Measurements from ENCODE around the gene MPDU1.
"Not testable (repeated sequence)": the region's sequence is repeated elsewhere in the genome, so short reads cannot be mapped to it uniquely, and the experiment has no call there.

GRCh38 chr17:7597561-7597960 lies 13.9 kb downstream of the MPDU1 start:
- not testable (repeated sequence) for TF ChIP-seq POLR2AphosphoS5 (IDR thresholded peaks at IDR 0.05; ENCODE audit: low read depth, low read length); CTCF (IDR thresholded peaks at IDR 0.05 in 2 of 3, conservative IDR thresholded peaks at IDR 0.05 in 1 of 3; ENCODE audit: borderline replicate concordance in 1 of 3, insufficient read depth in 1 of 3, low read depth in 2 of 3, low read length in 2 of 3); EGR1 (IDR thresholded peaks at IDR 0.05; ENCODE audit: low read depth); POLR2A (IDR thresholded peaks at IDR 0.05; ENCODE audit: borderline replicate concordance, extremely low read depth, insufficient read depth, insufficient read length); CEBPB (IDR thresholded peaks at IDR 0.05; ENCODE audit: low read depth); MAX (IDR thresholded peaks at IDR 0.05); CBX3 (IDR thresholded peaks at IDR 0.05; ENCODE audit: low read depth); ZFX (IDR thresholded peaks at IDR 0.05); ATF3 (IDR thresholded peaks at IDR 0.05); EZH2 (IDR thresholded peaks at IDR 0.05); REST (IDR thresholded peaks at IDR 0.05; ENCODE audit: low read depth); RAD21 (IDR thresholded peaks at IDR 0.05; ENCODE audit: low read depth); EZH2phosphoT487 (IDR thresholded peaks at IDR 0.05; ENCODE audit: borderline replicate concordance)

Measured in HCT116 (cell line).